RWPE2 (cell line): ENCODE data around the gene OVCH2.

Source experiments
- ATAC-seq: fragments of 200-7000 bp; cut with Tn5 transposase; 3 replicates; pipeline ENCODE4 v1.9.1; 2021; ENCODE audit warnings: low read depth
- DNase-seq: peaks from one replicate; pipeline ENCODE4 v3.0.0-alpha.2; 2020; ENCODE audit warnings: low spot score
- H3K27ac ChIP-seq: fragments of 450-650 bp; 2 replicates; pipeline ENCODE4 v1.5.1; 2017; ENCODE audit warnings: mild to moderate bottlenecking; ENCODE audit not compliant: poor library complexity, severe bottlenecking
- H3K27me3 ChIP-seq: fragments of 250-450 bp; sonication (Bioruptor Pico); 2 replicates; pipeline ENCODE4 v1.5.1; 2021; ENCODE audit warnings: mild to moderate bottlenecking, moderate library complexity; ENCODE audit not compliant: insufficient read depth, poor library complexity, severe bottlenecking
- H3K36me3 ChIP-seq: fragments of 250-450 bp; sonication (Bioruptor Pico); 2 replicates; pipeline ENCODE4 v1.5.1; 2020; ENCODE audit warnings: low read depth, mild to moderate bottlenecking, moderate library complexity
- H3K4me1 ChIP-seq: fragments of 250-450 bp; sonication (Bioruptor Pico); 2 replicates; pipeline ENCODE4 v1.5.1; 2021; ENCODE audit warnings: mild to moderate bottlenecking, moderate library complexity; ENCODE audit not compliant: insufficient read depth, poor library complexity, severe bottlenecking
- H3K4me3 ChIP-seq: fragments of 250-450 bp; sonication (Bioruptor Pico); 2 replicates; pipeline ENCODE4 v1.5.1; 2021; ENCODE audit warnings: mild to moderate bottlenecking, moderate library complexity; ENCODE audit not compliant: severe bottlenecking
- H3K9me3 ChIP-seq: fragments of 250-450 bp; sonication (Bioruptor Pico); 2 replicates; pipeline ENCODE4 v1.5.1; 2021; ENCODE audit warnings: mild to moderate bottlenecking, moderate library complexity; ENCODE audit not compliant: severe bottlenecking
- TF ChIP-seq, protein P1 (sequence below): fragments of 450-650 bp; IDR thresholded peaks from one replicate; pipeline ENCODE4 v1.5.1; 2017; ENCODE audit warnings: mild to moderate bottlenecking, moderate library complexity; ENCODE audit not compliant: poor library complexity, severe bottlenecking

The OVCH2 gene

DNA sequence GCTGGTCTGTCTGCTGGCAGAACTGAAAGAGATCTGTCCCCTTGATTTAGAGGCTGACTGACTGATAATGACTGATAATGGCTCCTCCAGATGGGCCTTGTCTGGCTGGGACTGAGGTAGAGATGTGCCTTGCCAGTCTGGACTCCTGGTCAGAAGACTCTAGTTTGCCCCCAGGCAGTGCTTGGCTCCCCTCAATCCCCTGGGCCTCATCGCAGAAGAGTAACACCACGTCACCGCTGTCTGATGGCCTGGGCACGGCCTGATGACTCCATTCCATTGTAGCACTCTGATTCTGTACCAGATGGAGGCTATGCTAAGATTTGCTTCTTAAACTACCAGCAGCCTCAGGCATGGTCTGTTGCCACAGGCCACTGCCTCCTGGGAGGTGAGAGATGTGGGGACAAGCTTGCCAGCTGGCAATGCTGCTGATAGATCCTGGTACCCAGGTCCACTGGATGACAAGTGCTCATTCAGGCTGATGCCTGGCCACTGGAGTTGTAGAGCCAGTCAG lies 52.0 kb downstream of the OVCH2 start:
- Histone ChIP-seq H3K4me3 (no peak overlapping the region), H3K4me1 (no peaks in the 10 kb centered on the region), H3K9me3 (no peaks in the 10 kb centered on the region), H3K27ac (no peak overlapping the region), H3K36me3 (no peaks in the 10 kb centered on the region), H3K27me3 (no peaks in the 10 kb centered on the region)
- DNase-seq (no peak), ATAC-seq (no peak)
- TF ChIP-seq, protein P1, sequence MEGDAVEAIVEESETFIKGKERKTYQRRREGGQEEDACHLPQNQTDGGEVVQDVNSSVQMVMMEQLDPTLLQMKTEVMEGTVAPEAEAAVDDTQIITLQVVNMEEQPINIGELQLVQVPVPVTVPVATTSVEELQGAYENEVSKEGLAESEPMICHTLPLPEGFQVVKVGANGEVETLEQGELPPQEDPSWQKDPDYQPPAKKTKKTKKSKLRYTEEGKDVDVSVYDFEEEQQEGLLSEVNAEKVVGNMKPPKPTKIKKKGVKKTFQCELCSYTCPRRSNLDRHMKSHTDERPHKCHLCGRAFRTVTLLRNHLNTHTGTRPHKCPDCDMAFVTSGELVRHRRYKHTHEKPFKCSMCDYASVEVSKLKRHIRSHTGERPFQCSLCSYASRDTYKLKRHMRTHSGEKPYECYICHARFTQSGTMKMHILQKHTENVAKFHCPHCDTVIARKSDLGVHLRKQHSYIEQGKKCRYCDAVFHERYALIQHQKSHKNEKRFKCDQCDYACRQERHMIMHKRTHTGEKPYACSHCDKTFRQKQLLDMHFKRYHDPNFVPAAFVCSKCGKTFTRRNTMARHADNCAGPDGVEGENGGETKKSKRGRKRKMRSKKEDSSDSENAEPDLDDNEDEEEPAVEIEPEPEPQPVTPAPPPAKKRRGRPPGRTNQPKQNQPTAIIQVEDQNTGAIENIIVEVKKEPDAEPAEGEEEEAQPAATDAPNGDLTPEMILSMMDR = no peak

DNA sequence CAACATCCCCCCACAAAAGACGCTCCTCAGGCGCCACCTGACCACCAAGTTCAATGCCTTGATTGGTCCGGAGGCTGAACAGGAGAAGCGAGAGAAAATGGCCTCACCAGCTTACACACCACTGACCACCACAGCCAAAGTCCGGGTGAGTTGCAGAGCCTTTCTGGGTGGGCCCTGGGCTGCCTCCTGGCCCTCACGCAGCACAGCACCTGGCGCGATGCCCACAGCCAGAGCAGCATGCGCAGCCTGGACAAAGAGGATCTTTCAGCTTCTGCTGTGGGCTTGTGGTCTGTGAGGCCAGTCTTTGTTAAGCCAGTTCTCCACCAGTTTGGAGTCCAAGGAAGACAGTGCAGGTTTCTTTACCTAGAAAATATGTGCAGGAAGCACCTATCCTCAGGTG lies 54.6 kb downstream of the OVCH2 start:
- H3K36me3 ChIP-seq = no peaks in the 10 kb centered on the region
- no peak for ATAC-seq
- TF ChIP-seq, protein P1 = no peak
- no peaks in the 10 kb centered on the region for H3K4me1 ChIP-seq
- no peak overlapping the region for H3K27ac ChIP-seq
- H3K27me3 ChIP-seq = no peaks in the 10 kb centered on the region
- H3K9me3 ChIP-seq = no peaks in the 10 kb centered on the region
- H3K4me3 ChIP-seq = no peak overlapping the region
- no peak for DNase-seq

DNA sequence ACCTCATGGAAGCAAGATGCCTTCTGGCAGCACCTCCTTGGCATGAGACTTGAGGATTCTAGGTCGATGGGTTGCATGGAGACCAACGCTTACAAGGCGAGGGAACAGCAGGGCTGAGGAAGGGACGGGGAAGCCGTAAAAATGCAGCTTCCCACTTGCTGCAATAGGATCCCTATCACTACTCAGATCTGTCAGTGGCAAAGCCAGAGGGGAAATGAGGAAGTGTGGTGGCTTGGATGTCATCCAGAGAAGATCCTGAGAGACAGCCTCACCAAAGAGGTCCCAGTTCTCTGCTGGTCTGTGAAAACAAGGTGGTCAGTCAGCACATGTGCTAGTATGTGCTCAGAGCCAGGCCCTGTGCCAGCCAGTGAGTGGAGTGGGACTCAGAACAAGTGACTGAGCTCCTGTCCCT lies 55.1 kb downstream of the OVCH2 start:
- no peak overlapping the region for H3K4me3 ChIP-seq
- TF ChIP-seq, protein P1 = no peak
- DNase-seq (no peak), ATAC-seq (no peak)
- H3K27me3 ChIP-seq = no peaks in the 10 kb centered on the region
- no peaks in the 10 kb centered on the region for H3K36me3 ChIP-seq
- no peaks in the 10 kb centered on the region for H3K4me1 ChIP-seq
- H3K27ac ChIP-seq = no peak overlapping the region
- no peaks in the 10 kb centered on the region for H3K9me3 ChIP-seq

GRCh38 chr11:7648264-7648663 lies 58.0 kb downstream of the OVCH2 start:
- no peaks in the 10 kb centered on the region for H3K4me1 ChIP-seq
- no peaks in the 10 kb centered on the region for H3K27me3 ChIP-seq
- TF ChIP-seq, protein P1 = no peak
- no peaks in the 10 kb centered on the region for H3K9me3 ChIP-seq
- H3K36me3 ChIP-seq = no peaks in the 10 kb centered on the region
- DNase-seq (no peak), ATAC-seq (no peak)
- no peak overlapping the region for H3K27ac ChIP-seq
- no peak overlapping the region for H3K4me3 ChIP-seq

- TF ChIP-seq, protein P1 = no peak
- Histone ChIP-seq H3K4me1 (no peaks in the 10 kb centered on the region), H3K27me3 (no peaks in the 10 kb centered on the region), H3K27ac (no peak overlapping the region), H3K36me3 (no peaks in the 10 kb centered on the region), H3K4me3 (no peak overlapping the region), H3K9me3 (no peaks in the 10 kb centered on the region)
- ATAC-seq (no peak), DNase-seq (no peak)
Measured at GRCh38 chr11:7646866-7647265, 59.4 kb downstream of the OVCH2 start.
